ENCODE results near the gene ST3GAL3. TPM values are rescaled to one million over a fixed set of nuclear protein-coding genes. Genes with fewer than 3 reads are reported as not detected.

Gene ST3GAL3
- total and polyA plus RNA-seq, 10 of the 15 experiments (the other 5 are each of a cell fraction or from before 2014, with no cell fraction given): 1.2 to 19.3 (median 11.0) TPM

- ChIA-PET CTCF (interaction anchor here (0.6 to 14.9 kb wide), 44 partner anchors 9 to 945 kb away, joined by 3 to 1117 read pairs (median 8); partner anchors contain the start of genes ARTN, IPO13, KDM4A and ST3GAL3), POLR2A (interaction anchor here (0.7 to 1.8 kb wide), 6 partner anchors 10 to 170 kb away, joined by 3 to 8 read pairs (median 4); no protein-coding TSS in a partner anchor), RAD21 (ENCODE audit: unreplicated experiment) (interaction anchor here (0.9 to 9.2 kb wide), 27 partner anchors 8 to 311 kb away, joined by 3 to 587 read pairs (median 7); partner anchors contain the start of genes ARTN, HYI, IPO13 and KDM4A), SMC1A (ENCODE audit: uncharacterized antibody, unreplicated experiment) (interaction anchor here (0.6 to 9.0 kb wide), 42 partner anchors 9 to 440 kb away, joined by 3 to 481 read pairs (median 6); partner anchors contain the start of genes ARTN and IPO13)
- Histone ChIP-seq H3K9me3 (replicated peaks; ENCODE audit: control insufficient read depth, insufficient read depth, low read length) (no peaks in the 10 kb centered on the region), H4K20me1 (ENCODE audit: control insufficient read depth, insufficient read depth) (no peaks in the 10 kb centered on the region), H3K79me2 (ENCODE audit: control insufficient read depth, insufficient read depth, low read length) (peaks cover 5% of the 10 kb centered on the region), H3K27ac (ENCODE audit: control insufficient read depth, insufficient read depth) (no peak overlapping the region; the same call in 1 of the 2 replicates), H3K9ac (ENCODE audit: control insufficient read depth, insufficient read depth, low read length) (no peak overlapping the region), H3K27me3 (replicated peaks in 1 of 2; ENCODE audit: control insufficient read depth in 2 of 2, insufficient read depth in 2 of 2, low read length in 1 of 2) (no peaks in the 10 kb centered on the region), H3K36me3 (ENCODE audit: control insufficient read depth in 2 of 2, insufficient read depth in 2 of 2, low read length in 1 of 2) (no peaks in the 10 kb centered on the region), H2AFZ (ENCODE audit: control insufficient read depth, low read depth, low read length) (no peak overlapping the region), H3K4me1 (ENCODE audit: control insufficient read depth, insufficient read depth, low read length) (peaks cover 27% of the 10 kb centered on the region), H3K4me3 (no peak overlapping the region), H3K4me2 (ENCODE audit: control insufficient read depth, insufficient read depth) (no peak overlapping the region)
- FAIRE-seq: no peak
- no TSS peak for BruUV-seq (replicated peaks)
- in situ Hi-C loops (cut with MboI) (loop anchor here (5.0 to 10.0 kb wide), 2 partner anchors 168 to 270 kb away; partner anchors contain the start of genes ARTN and SLC6A9), intact Hi-C loops (cut with micrococcal nuclease; ENCODE audit: unreplicated experiment) (loop anchor here (5.0 kb wide), 2 partner anchors 237 to 527 kb away; no protein-coding TSS in a partner anchor)
- 97% methylated on average over 6 of the region's 6 CpGs for WGBS (ENCODE audit: insufficient coverage, insufficient replicate concordance, low lambda C conversion rate, missing lambda C conversion rate)
- DNase-seq (ENCODE audit: low read depth, low spot score): no peak
- ATAC-seq: no peak
- TF ChIP-seq ATF2 (IDR thresholded peaks at IDR 0.05; ENCODE audit: low read length): no peak
- TF ChIP-seq KDM1A (IDR thresholded peaks at IDR 0.05; ENCODE audit: borderline replicate concordance): no peak
- no peak for TF ChIP-seq CHD4 (IDR thresholded peaks at IDR 0.05)
- no peak for TF ChIP-seq LARP7 (IDR thresholded peaks at IDR 0.05)
- no peak for TF ChIP-seq CEBPB (IDR thresholded peaks at IDR 0.05; ENCODE audit: borderline replicate concordance in 1 of 2, low read depth in 2 of 2, low read length in 2 of 2)
- TF ChIP-seq CUX1 (IDR thresholded peaks at IDR 0.05; ENCODE audit: insufficient replicate concordance, low read depth, low read length): no peak
- TF ChIP-seq SRF (IDR thresholded peaks at IDR 0.05; ENCODE audit: low read depth in 2 of 2, low read length in 2 of 2): no peak
- TF ChIP-seq REST (IDR thresholded peaks at IDR 0.05; ENCODE audit: low read depth, low read length): no peak
- no peak for TF ChIP-seq MEF2B (IDR thresholded peaks at IDR 0.05; ENCODE audit: partially characterized antibody, poor library complexity, severe bottlenecking)
- no peak for TF ChIP-seq ZNF274 (IDR thresholded peaks at IDR 0.05; ENCODE audit: insufficient read depth, insufficient read length)
- no peak for TF ChIP-seq SMAD1 (IDR thresholded peaks at IDR 0.05; ENCODE audit: low read depth, partially characterized antibody)
Observed at GRCh38 chr1:43764581-43764980, 57.2 kb downstream of the ST3GAL3 start.

All from GM12878 (cell line).